HG03097 (cell line): ENCODE results near the gene TPD52L1.

Experiments
- ATAC-seq: cut with Tn5 transposase; IDR thresholded peaks from one replicate; pipeline ENCODE4 v1.9.1; 2021; ENCODE audit not compliant: unreplicated experiment, low FRiP score

TPD52L1 gene

GRCh38 chr6:125299257-125299656, 145.7 kb downstream of the TPD52L1 start:
- no peak for ATAC-seq

- ATAC-seq, result no peak
Measured at GRCh38 chr6:125300992-125301434, 147.4 kb downstream of the TPD52L1 start.

GRCh38 chr6:125301435-125302391, 148.1 kb downstream of the TPD52L1 start, which contains the start of gene HDDC2:
Gene HDDC2, minus strand, starts transcription at chr6:125301967. Its CDS starts 35 bp downstream, at chr6:125301932.
- peak; percentile 87 for ATAC-seq

DNA sequence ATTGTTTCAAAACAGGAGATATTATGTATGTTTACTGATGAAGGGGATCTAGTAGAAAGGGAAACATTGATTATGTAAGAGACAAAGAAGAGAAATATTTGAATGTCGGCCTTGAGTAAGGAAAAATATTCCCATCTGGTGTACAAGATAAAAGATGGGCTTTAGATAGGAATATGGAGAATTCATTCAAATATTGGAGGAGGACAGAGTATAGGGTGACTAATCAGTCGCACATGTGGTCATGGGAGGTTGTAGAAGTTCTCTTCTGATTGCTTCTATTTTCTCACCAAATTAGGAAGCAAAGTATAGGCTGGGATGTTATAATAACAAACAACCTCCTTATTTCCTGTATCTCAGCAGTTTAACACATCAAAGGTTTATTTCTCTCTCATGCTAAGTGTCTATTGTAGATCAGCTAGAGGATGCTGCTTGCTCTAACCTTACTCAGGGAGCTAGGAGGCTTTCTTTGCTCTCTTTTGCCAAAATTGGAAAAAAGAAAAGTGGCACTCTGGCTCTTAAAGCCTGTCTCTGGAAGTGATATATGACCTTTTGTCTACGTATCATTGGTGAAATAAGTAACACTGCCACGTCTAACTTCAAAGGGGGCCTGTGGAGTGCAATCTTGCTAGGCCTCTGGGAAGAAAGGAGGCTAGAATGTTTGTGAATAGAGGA, 149.4 kb downstream of the TPD52L1 start:
- ATAC-seq, result no peak

- ATAC-seq, result no peak
Measured at GRCh38 chr6:125303512-125303854, 149.9 kb downstream of the TPD52L1 start.

DNA sequence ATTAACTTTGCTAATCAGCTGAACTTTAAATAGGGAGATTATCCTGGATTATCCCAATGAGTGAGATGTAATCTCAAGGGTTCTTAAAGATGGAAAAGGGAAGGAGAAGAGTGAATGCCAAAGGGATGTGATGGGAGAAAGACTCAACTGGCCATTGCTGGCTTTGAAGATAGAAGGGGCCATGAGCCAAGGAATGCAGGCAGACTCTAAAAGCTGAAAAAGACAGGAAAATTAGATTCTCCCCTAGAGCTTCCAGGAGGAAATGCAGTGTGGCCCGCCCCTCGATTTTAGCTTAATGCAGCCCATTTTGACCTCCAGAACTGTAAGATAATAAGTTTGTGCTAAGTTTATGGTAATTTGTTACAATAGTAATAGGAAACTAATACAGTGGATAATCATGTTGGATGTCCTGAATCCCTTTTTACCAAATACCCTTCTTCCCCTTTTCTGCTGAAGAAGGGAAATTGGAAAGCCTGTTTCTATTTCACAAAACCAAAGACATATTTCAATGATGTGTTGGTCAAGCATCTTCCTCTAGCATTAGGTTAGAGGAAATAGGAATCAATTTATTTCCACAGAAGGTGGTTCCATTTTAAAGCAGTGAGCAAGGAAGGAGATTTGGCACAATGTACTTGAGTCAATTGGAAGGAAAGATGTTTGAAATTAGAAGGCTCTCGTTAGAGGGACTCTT, 151.5 kb downstream of the TPD52L1 start:
- no peak for ATAC-seq

DNA sequence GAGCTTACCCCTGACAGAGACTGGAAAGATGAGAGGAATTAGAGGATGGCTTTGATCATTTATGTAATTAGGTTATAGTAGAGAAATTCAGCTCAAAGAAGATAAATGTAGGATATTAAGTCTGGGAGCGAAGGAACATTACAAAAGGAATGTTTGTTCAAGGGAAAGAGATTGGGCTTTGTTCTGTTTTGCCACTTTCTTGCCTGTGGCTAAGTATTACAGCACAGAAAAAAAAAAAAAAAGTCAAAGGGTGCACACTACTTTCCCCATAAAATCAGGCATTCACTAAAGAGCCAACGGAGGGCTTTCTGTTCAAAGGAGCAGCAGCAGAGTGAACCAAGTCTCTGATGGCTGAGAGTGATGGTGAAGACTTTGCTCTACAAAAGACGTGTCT, 153.2 kb downstream of the TPD52L1 start:
- no peak for ATAC-seq

DNA sequence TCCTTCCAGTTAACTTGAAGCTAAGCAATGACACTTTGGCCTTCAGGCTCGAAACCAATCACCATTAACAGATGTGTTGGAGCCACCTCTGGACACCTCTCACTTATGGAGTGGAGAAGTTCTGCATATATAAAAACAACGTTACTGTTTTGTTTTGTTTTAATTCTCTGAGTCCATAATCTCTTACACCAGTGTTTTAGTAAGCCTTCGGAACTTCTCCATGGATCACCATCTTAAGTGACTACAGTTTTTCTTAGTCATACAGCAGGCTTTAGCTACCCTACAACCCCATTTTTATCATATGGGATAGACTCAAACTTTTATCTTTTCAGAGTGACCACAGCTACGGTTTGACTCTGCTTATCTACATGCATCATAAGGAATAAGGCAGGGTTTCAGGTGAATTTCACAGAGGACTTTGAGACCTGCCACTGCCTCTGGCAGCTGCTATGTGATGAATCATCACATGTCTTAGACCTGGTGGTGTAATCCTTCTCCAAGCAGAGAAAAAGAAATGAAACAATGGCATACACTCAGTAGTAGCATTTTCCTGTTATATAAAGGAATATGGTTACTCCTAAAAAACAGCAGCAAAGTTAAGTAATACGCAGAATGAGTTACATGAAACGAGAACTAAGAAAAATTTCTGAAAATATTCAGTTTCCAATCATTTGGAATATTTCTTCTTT, 153.7 kb downstream of the TPD52L1 start:
- no peak for ATAC-seq

DNA sequence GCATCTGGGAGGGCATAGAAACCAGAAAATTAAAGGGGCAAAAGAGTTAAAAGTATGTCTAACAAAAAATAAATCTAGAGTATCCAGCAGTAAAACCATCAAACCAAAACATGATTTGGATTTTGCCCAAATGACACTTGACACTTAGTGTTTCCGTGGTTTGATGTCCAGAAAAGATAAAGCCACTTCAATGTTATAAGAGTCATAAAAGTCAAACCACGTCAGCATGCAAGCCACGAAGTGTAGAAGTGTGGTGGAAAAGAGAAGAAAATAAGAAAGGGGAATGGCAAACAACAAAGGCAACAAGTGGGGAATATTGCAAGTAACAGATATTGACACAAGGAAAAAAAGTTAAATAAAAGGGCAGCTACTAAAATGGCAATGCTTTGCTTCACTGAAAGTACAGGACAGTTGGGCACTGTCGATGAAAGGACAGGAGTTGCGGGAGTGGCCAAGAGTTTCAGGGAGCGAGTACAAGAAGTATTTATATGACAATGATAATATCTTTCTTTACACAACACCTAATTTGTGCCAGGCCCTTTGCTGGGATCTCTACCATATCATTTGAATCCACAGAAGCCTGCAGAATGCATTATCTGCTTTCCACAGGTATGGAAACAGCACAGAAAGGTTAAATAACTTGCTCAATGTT, 154.5 kb downstream of the TPD52L1 start:
- no peak for ATAC-seq

DNA sequence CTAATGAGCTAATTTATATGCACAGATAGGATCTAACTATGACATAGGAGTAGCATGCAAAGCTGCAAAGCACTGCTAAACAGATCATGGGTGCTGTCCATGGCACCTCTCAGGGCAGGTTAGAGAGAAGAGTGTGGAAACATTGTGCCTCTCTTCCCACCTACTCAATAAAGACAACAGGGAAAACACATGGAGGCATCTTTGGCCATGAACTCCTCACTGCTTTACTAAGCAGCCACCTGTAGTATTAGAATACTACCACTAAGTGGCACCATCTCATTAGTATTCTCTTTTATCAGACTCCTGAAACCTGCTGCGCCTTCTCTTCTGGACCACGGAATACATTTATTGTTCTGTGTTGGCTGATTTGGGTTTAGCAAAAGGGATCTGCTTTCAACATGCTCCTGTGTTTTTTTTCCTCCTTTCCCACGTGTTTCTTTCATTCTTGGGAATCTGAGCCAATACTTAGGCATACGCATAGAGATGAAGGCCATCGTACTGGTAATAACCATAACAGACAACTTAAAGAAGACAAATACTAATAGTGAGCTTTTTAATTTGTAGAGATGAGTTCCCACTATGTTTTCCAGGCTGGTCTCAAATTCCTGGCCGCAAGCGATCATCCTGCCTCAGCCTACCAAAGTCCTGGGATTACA, 157.5 kb downstream of the TPD52L1 start:
- ATAC-seq, result peak; percentile 63

GRCh38 chr6:125312478-125312877, 158.9 kb downstream of the TPD52L1 start:
- no peak for ATAC-seq

DNA sequence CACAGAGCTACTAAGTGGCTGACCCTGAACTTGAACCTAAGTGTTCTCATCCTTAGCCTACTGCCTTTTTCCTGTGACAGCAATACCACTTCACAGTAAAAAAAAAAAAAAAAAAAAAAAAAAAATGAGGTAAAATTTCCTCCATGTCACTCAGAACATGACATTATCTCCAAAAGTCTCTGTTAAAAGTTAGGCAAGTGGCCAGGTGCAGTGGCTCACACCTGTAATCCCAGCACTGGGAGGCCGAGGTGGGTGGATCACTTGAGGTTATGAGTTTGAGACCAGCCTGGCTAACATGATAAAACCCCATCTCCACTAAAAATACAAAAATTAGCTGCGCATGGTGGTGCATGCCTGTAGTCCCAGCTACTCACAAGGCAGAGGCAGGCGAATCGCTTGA, 159.4 kb downstream of the TPD52L1 start:
- no peak for ATAC-seq
